Naive thymus-derived CD4-positive, alpha-beta T cell (primary cell): ENCODE results near the gene YPEL4. TPM values are rescaled to one million over a fixed set of nuclear protein-coding genes. Genes with fewer than 3 reads are reported as not detected.

Experiments used
- ATAC-seq: fragments of 150-1000 bp; cut with Tn5 transposase; 2 replicates; pipeline ENCODE4 v1.10.0; 2021; ENCODE audit warnings: mild to moderate bottlenecking, moderate library complexity
- CTCF ChIA-PET: fragments of 350-600 bp; sonication (Branson Sonifier 250); formaldehyde crosslinking; loops from one replicate; lab custom pipeline; 2021; ENCODE audit warnings: antibody characterized with exemption; lab: Charles Lee
- POLR2A ChIA-PET: fragments of 350-600 bp; sonication (Branson Sonifier 250); formaldehyde crosslinking; loops from one replicate; lab custom pipeline; 2021; ENCODE audit warnings: antibody characterized with exemption, inconsistent platforms; lab: Charles Lee
- DNase-seq, 9 donors: peaks; one replicate each; pipeline versions ENCODE4 v3.0.0 to v3.0.0-alpha.2; 2020 to 2022; ENCODE audit warnings: mixed read lengths in 1 of 9
- H3K27ac ChIP-seq: one replicate; pipeline ENCODE4 v1.7.0; 2013; ENCODE audit warnings: mild to moderate bottlenecking, low read depth, low read length, moderate library complexity
- H3K27me3 ChIP-seq, 2 donors: one replicate each; pipeline ENCODE4 v1.7.0; 2013; ENCODE audit warnings: low read length in 2 of 2, mild to moderate bottlenecking in 2 of 2, moderate library complexity in 2 of 2; ENCODE audit not compliant: control insufficient read depth in 2 of 2, insufficient read depth in 2 of 2
- H3K36me3 ChIP-seq, 3 experiments: 1 replicate in 2 of 3; 2 replicates in 1 of 3; pipeline ENCODE4 v1.7.0; 2013; ENCODE audit warnings: low read length in 3 of 3, mild to moderate bottlenecking in 3 of 3, moderate library complexity in 1 of 3; ENCODE audit not compliant: insufficient read depth in 3 of 3, control insufficient read depth in 2 of 3
- H3K4me1 ChIP-seq, 2 donors: one replicate each; pipeline ENCODE4 v1.7.0; 2013; ENCODE audit warnings: low read length in 2 of 2, mild to moderate bottlenecking in 2 of 2, moderate library complexity in 1 of 2; ENCODE audit not compliant: control insufficient read depth in 2 of 2, insufficient read depth in 2 of 2
- H3K4me3 ChIP-seq: 2 replicates; pipeline ENCODE4 v1.7.0; 2013; ENCODE audit warnings: mild to moderate bottlenecking, low read length
- H3K9me3 ChIP-seq, 3 experiments: 1 replicate in 2 of 3; 2 replicates in 1 of 3; pipeline ENCODE4 v1.7.0; 2013; ENCODE audit warnings: low read length in 3 of 3; ENCODE audit not compliant: control insufficient read depth in 2 of 3
- H3K27ac Mint-ChIP-seq, 9 donors: one replicate each; pipeline ENCODE4 v1.8.0; 2020 to 2022; ENCODE audit warnings: mixed read lengths in 9 of 9, mild to moderate bottlenecking in 8 of 9, moderate library complexity in 5 of 9, inconsistent platforms in 2 of 9
- H3K27me3 Mint-ChIP-seq, 5 donors: one replicate each; pipeline ENCODE4 v1.8.0; 2021 to 2022; ENCODE audit warnings: mixed read lengths in 5 of 5, mild to moderate bottlenecking in 1 of 5
- H3K36me3 Mint-ChIP-seq, 5 donors: one replicate each; pipeline ENCODE4 v1.8.0; 2020 to 2022; ENCODE audit warnings: mixed read lengths in 5 of 5, mild to moderate bottlenecking in 3 of 5, inconsistent platforms in 1 of 5
- H3K4me1 Mint-ChIP-seq, 7 donors: one replicate each; pipeline ENCODE4 v1.8.0; 2020 to 2022; ENCODE audit warnings: mixed read lengths in 7 of 7, mild to moderate bottlenecking in 3 of 7, inconsistent platforms in 1 of 7
- H3K4me3 Mint-ChIP-seq, 10 donors: one replicate each; pipeline ENCODE4 v1.8.0; 2020 to 2022; ENCODE audit warnings: mild to moderate bottlenecking in 10 of 10, mixed read lengths in 10 of 10, moderate library complexity in 6 of 10, inconsistent platforms in 2 of 10
- H3K9me3 Mint-ChIP-seq, 11 donors: one replicate each; pipeline ENCODE4 v1.8.0; 2020 to 2022; ENCODE audit warnings: mixed read lengths in 11 of 11, mild to moderate bottlenecking in 4 of 11, inconsistent platforms in 1 of 11, moderate library complexity in 1 of 11
- intact Hi-C, 2 donors: fragments of 100-400 bp; cut with micrococcal nuclease; formaldehyde crosslinking; loops; one replicate each; pipeline ENCODE4 v1.15.1; 2023
- polyA plus RNA-seq, 2 donors: library from polyadenylated mRNA; unstranded; fragments of 300-500 nt; fragmentation: Illumina TruSeq; gene quantifications; one replicate each; pipeline ENCODE4 v1.2.3, GENCODE V29; 2021
- total RNA-seq, 6 experiments: library from RNA in 5 of 6; stranded (reverse) in 5 of 6; gene quantifications; 1 replicate in 5 of 6; 2 replicates in 1 of 6; pipeline ENCODE4 v1.2.3 and lab custom pipeline; 2021 to 2026

Gene YPEL4
- total and polyA plus RNA-seq, 7 experiments from 2014 or later, result 0.15 to 13.4 (median 2.3) TPM

- H3K4me3 Mint-ChIP-seq, result peak overlapping the region in 7 of 10 donors; percentile 13 to 84 (median 58)
- H3K27me3 ChIP-seq, result no peaks in the 10 kb centered on the region
Observed at GRCh38 chr11:57675176-57675941, 25.6 kb upstream of the YPEL4 start.

GRCh38 chr11:57674251-57674650 lies 24.5 kb upstream of the YPEL4 start:
- ChIA-PET POLR2A (interaction anchor here (1.9 kb wide), 1 partner anchor 38 kb away, joined by 4 read pairs; the partner anchor contains the start of genes MED19 and TMX2), CTCF (interaction anchor here (1.3 kb wide), 1 partner anchor 30 kb away, joined by 3 read pairs; no protein-coding TSS in a partner anchor)
- ATAC-seq, result no peak
- no peaks in the 10 kb centered on the region for H3K9me3 ChIP-seq
- Mint-ChIP-seq H3K36me3 (peaks cover 8 to 32% (median 20%) of the 10 kb centered on the region in 5 donors), H3K4me3 (peak overlapping the region in 8 of 10 donors; percentile 2 to 84 (median 48)), H3K27ac (peak overlapping the region in 6 of 9 donors; percentile 6 to 99 (median 46)), H3K4me1 (peaks cover 46 to 90% (median 83%) of the 10 kb centered on the region in 7 donors), H3K9me3 (no peaks in the 10 kb centered on the region), H3K27me3 (no peaks in the 10 kb centered on the region)
- no peak for DNase-seq
- H3K36me3 ChIP-seq, result peaks cover 6 to 51% (median 17%) of the 10 kb centered on the region in 3 experiments
- peaks cover 28 to 46% of the 10 kb centered on the region in 2 donors for H3K4me1 ChIP-seq
- H3K4me3 ChIP-seq, result no peak overlapping the region
- H3K27ac ChIP-seq, result peak overlapping the region; percentile 2
- H3K27me3 ChIP-seq, result no peaks in the 10 kb centered on the region
- intact Hi-C loops, result no loop called here

More at GRCh38 chr11:57675176-57675941, 25.6 kb upstream of the YPEL4 start:
- CTCF ChIA-PET, result interaction anchor here (0.8 to 1.0 kb wide), 2 partner anchors 27 to 125 kb away, joined by 3 to 4 read pairs; no protein-coding TSS in a partner anchor
- no peaks in the 10 kb centered on the region for H3K9me3 ChIP-seq
- POLR2A ChIA-PET, result interaction anchor here (1.3 to 1.9 kb wide), 2 partner anchors 23 to 37 kb away, joined by 3 to 4 read pairs; partner anchors contain the start of genes MED19 and TMX2
- no peak for DNase-seq
- H3K36me3 Mint-ChIP-seq, result peaks cover 8 to 32% (median 20%) of the 10 kb centered on the region in 5 donors
- H3K27ac ChIP-seq, result peak overlapping the region; percentile 24
- no peak for ATAC-seq
- H3K9me3 Mint-ChIP-seq, result no peaks in the 10 kb centered on the region
- peaks cover 6 to 59% (median 17%) of the 10 kb centered on the region in 3 experiments for H3K36me3 ChIP-seq
- intact Hi-C loops, result no loop called here
- no peak overlapping the region for H3K4me3 ChIP-seq
- H3K4me1 ChIP-seq, result peaks cover 19 to 46% of the 10 kb centered on the region in 2 donors
- peaks cover 40 to 90% (median 84%) of the 10 kb centered on the region in 7 donors for H3K4me1 Mint-ChIP-seq
- H3K27me3 Mint-ChIP-seq, result no peaks in the 10 kb centered on the region
- H3K27ac Mint-ChIP-seq, result peak overlapping the region in 6 of 9 donors; percentile 24 to 74 (median 62)

- no peak for ATAC-seq
- peak overlapping the region; percentile 84 to 100 (median 91) for H3K4me3 Mint-ChIP-seq
- peak overlapping the region; percentile 97 for H3K27ac ChIP-seq
- peak overlapping the region; percentile 87 for H3K4me3 ChIP-seq
- POLR2A ChIA-PET, result interaction anchor here (0.8 to 2.0 kb wide), 5 partner anchors 9 to 73 kb away, joined by 3 to 9 read pairs (median 5); partner anchors contain the start of genes SELENOH and YPEL4
- CTCF ChIA-PET, result no interaction called here
- H3K27ac Mint-ChIP-seq, result peak overlapping the region; percentile 93 to 100 (median 98)
- H3K9me3 ChIP-seq, result no peaks in the 10 kb centered on the region
- H3K27me3 ChIP-seq, result no peaks in the 10 kb centered on the region
- no peaks in the 10 kb centered on the region for H3K27me3 Mint-ChIP-seq
- peaks cover 0 to 13% (median 0%) of the 10 kb centered on the region in 11 donors for H3K9me3 Mint-ChIP-seq
- peaks cover 25 to 33% of the 10 kb centered on the region in 2 donors for H3K4me1 ChIP-seq
- H3K4me1 Mint-ChIP-seq, result peaks cover 40 to 67% (median 55%) of the 10 kb centered on the region in 7 donors
- intact Hi-C loops, result loop anchor here (1.0 to 5.0 kb wide), 3 partner anchors 132 to 1949 kb away; partner anchors contain the start of gene OSBP (in 1 of the 2)
- H3K36me3 ChIP-seq, result peaks cover 0 to 17% (median 14%) of the 10 kb centered on the region in 3 experiments
- DNase-seq, result peak in 5 of 9 donors; percentile 39 to 45 (median 42)
- H3K36me3 Mint-ChIP-seq, result peaks cover 7 to 16% (median 9%) of the 10 kb centered on the region in 5 donors
Observed at GRCh38 chr11:57668434-57668782, 18.7 kb upstream of the YPEL4 start.

DNA sequence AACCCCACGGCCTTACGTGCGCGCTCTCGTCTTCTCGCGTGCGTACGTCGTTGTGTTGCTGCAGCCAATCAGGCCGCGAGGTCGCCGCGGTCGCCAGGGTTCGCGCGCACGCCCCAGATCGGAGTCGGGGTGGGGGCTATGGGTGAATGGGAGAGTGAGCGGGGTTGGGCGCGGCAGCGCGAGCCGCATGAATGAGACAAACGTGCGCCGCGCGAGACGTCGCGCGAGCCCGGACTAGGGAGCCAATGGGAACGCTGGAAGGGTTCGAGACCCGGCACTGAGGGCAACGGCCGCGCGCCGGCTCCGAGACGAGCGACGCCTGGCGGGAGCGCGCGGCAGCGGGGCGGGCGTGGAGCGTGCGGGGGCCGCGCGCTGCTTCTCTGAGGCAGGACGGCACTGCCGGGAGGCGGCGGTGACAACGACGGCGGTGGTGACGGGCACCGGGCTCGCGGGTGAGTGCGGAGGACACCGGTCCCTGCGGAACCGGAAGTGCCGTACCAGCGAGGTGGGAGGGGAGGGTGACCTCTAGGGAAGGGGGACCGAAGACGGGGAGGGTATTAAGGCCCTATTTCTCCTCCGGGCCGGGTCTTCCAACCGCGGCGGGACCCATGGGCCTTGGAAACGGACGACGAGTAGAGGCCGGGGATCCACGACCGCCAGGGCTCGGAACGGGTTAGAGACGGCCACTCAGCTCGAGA lies 18.2 kb upstream of the YPEL4 start, which contains the start of gene ZDHHC5:
Gene ZDHHC5, plus strand, starts transcription at position 379 of the 698 bp plus-strand sequence. CDS start 4,977 bp downstream, outside the sequence.
- Histone ChIP-seq H3K27ac (peak within 1 kb of the TSS; percentile 97), H3K36me3 (peaks cover 0 to 14% (median 10%) of the 10 kb centered on the region in 3 experiments), H3K4me1 (peaks cover 25 to 28% of the 10 kb centered on the region in 2 donors), H3K4me3 (peak within 1 kb of the TSS; percentile 87), H3K9me3 (no peaks in the 10 kb centered on the region), H3K27me3 (no peaks in the 10 kb centered on the region)
- peaks cover 3 to 11% (median 4%) of the 10 kb centered on the region in 5 donors for H3K36me3 Mint-ChIP-seq
- DNase-seq (peak; percentile 92 to 100 (median 100)), ATAC-seq (peak; percentile 90)
- ChIA-PET CTCF (interaction anchor here (1.7 kb wide), 1 partner anchor 141 kb away, joined by 4 read pairs; no protein-coding TSS in a partner anchor), POLR2A (interaction anchor here (0.6 to 2.0 kb wide), 15 partner anchors 9 to 1938 kb away, joined by 3 to 13 read pairs (median 4); partner anchors contain the start of genes CLP1, MED19, SELENOH and TMX2)
- H3K9me3 Mint-ChIP-seq, result peaks cover 0 to 13% (median 0%) of the 10 kb centered on the region in 11 donors
- H3K27ac Mint-ChIP-seq, result peak within 1 kb of the TSS; percentile 97 to 100 (median 98)
- H3K4me3 Mint-ChIP-seq, result peak within 1 kb of the TSS; percentile 84 to 100 (median 91)
- H3K27me3 Mint-ChIP-seq, result no peaks in the 10 kb centered on the region
- intact Hi-C loops, result loop anchor here (1.0 to 5.0 kb wide), 18 partner anchors 11 to 1949 kb away; partner anchors contain the start of genes CLP1 (in 2 of the 2), MED19 (in 2 of the 2), SELENOH (in 2 of the 2) and SSRP1 (in 2 of the 2)
- H3K4me1 Mint-ChIP-seq, result peaks cover 35 to 62% (median 50%) of the 10 kb centered on the region in 7 donors

- H3K9me3 Mint-ChIP-seq, result peaks cover 0 to 13% (median 0%) of the 10 kb centered on the region in 11 donors
- no peaks in the 10 kb centered on the region for H3K9me3 ChIP-seq
- peaks cover 25 to 28% of the 10 kb centered on the region in 2 donors for H3K4me1 ChIP-seq
- ChIA-PET POLR2A (interaction anchor here (0.6 to 2.0 kb wide), 13 partner anchors 9 to 1939 kb away, joined by 3 to 13 read pairs (median 4); partner anchors contain the start of genes CLP1, MED19, SELENOH and TMX2), CTCF (interaction anchor here (1.0 to 1.7 kb wide), 3 partner anchors 9 to 140 kb away, joined by 3 to 4 read pairs (median 4); no protein-coding TSS in a partner anchor)
- peak; percentile 80 for ATAC-seq
- no peaks in the 10 kb centered on the region for H3K27me3 ChIP-seq
- H3K36me3 Mint-ChIP-seq, result peaks cover 3 to 13% (median 7%) of the 10 kb centered on the region in 5 donors
- intact Hi-C loops, result loop anchor here (1.0 to 5.0 kb wide), 17 partner anchors 10 to 1950 kb away; partner anchors contain the start of genes CLP1 (in 2 of the 2), MED19 (in 2 of the 2), SELENOH (in 2 of the 2) and SSRP1 (in 2 of the 2)
- H3K4me3 ChIP-seq, result peak overlapping the region; percentile 87
- H3K27ac ChIP-seq, result peak overlapping the region; percentile 97
- peak overlapping the region; percentile 97 to 100 (median 98) for H3K27ac Mint-ChIP-seq
- peaks cover 34 to 61% (median 48%) of the 10 kb centered on the region in 7 donors for H3K4me1 Mint-ChIP-seq
- H3K27me3 Mint-ChIP-seq, result no peaks in the 10 kb centered on the region
- peaks cover 0 to 14% (median 6%) of the 10 kb centered on the region in 3 experiments for H3K36me3 ChIP-seq
- peak overlapping the region; percentile 84 to 100 (median 91) for H3K4me3 Mint-ChIP-seq
- peak; percentile 68 to 99 (median 97) for DNase-seq
Observed at GRCh38 chr11:57667117-57667735, 17.5 kb upstream of the YPEL4 start.
